ENCODE measurements around the gene SF3B2.

SF3B2 gene

GRCh38 chr11:66045177-66045639, 7.0 kb upstream of the SF3B2 start:
- no peaks in the 10 kb centered on the region for H3K9me3 Mint-ChIP-seq
- H3K27me3 Mint-ChIP-seq: no peaks in the 10 kb centered on the region
- peak overlapping the region; percentile 40 for H3K4me3 Mint-ChIP-seq
- DNase-seq (ENCODE audit: low spot score in 2 of 2): peak; percentile 74 to 78
- no peak overlapping the region for H3K27ac Mint-ChIP-seq (ENCODE audit: low read depth)
- H3K4me1 Mint-ChIP-seq: peaks cover 16% of the 10 kb centered on the region
- peaks cover 3% of the 10 kb centered on the region for H3K36me3 Mint-ChIP-seq (ENCODE audit: insufficient read depth)
- ATAC-seq (replicated peaks; ENCODE audit: extremely low read depth, poor library complexity, severe bottlenecking): peak; percentile 89

GRCh38 chr11:66046901-66047300, 5.3 kb upstream of the SF3B2 start:
- DNase-seq (ENCODE audit: low spot score in 2 of 2) (no peak), ATAC-seq (replicated peaks; ENCODE audit: extremely low read depth, poor library complexity, severe bottlenecking) (no peak)
- Mint-ChIP-seq H3K27me3 (no peaks in the 10 kb centered on the region), H3K4me1 (peaks cover 28% of the 10 kb centered on the region), H3K4me3 (no peak overlapping the region), H3K9me3 (no peaks in the 10 kb centered on the region), H3K36me3 (ENCODE audit: insufficient read depth) (peaks cover 3% of the 10 kb centered on the region), H3K27ac (ENCODE audit: low read depth) (no peak overlapping the region)

DNA sequence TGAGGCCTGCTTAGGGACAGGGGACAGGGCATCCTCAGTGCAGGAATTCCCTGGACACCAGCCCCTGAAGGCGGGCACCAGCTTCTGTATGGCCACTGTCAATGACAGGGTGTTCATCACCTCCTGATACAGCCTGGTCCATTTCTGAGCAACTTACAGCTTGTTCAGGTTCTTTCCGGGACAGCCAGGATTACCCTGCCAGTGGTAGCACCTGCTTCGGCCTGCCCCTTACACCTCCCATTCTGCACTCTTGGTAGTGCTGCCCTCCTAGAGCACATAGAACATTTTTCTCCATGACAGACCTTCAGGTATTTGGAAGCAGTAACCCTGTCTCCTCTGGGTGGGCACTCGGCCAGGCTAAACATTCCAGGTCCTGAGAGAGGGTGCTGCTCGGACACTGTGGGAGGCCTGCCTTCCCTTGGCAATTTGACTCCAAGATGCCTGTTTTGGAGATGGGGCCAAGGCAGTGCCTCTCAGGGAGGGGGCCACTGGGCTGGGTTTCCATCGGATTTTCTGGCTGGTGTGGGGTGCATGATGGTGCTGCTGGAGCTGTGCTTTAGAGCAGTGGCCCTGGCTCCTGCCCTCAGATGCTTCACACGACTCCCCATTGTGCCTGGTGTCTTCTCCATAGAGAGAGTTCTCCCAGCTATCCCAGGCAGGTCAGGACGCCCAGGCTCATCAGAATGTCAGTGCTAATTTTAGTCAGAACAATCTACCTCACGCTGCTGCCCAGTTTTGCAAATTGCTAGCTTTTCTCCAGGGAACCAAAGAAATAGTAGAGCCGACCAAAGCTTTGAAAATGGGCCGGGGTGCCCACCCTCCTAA, 4.4 kb upstream of the SF3B2 start:
- H3K27me3 Mint-ChIP-seq: no peaks in the 10 kb centered on the region
- H3K4me1 Mint-ChIP-seq: peaks cover 36% of the 10 kb centered on the region
- no peak overlapping the region for H3K4me3 Mint-ChIP-seq
- H3K36me3 Mint-ChIP-seq (ENCODE audit: insufficient read depth): peaks cover 10% of the 10 kb centered on the region
- no peak overlapping the region for H3K27ac Mint-ChIP-seq (ENCODE audit: low read depth)
- DNase-seq (ENCODE audit: low spot score in 2 of 2) (no peak), ATAC-seq (replicated peaks; ENCODE audit: extremely low read depth, poor library complexity, severe bottlenecking) (no peak)
- no peaks in the 10 kb centered on the region for H3K9me3 Mint-ChIP-seq

- DNase-seq (ENCODE audit: low spot score in 2 of 2): no peak
- Mint-ChIP-seq H3K27me3 (no peaks in the 10 kb centered on the region), H3K4me1 (peaks cover 41% of the 10 kb centered on the region), H3K4me3 (no peak within 1 kb of the TSS), H3K27ac (ENCODE audit: low read depth) (no peak within 1 kb of the TSS), H3K36me3 (ENCODE audit: insufficient read depth) (peaks cover 13% of the 10 kb centered on the region), H3K9me3 (no peaks in the 10 kb centered on the region)
- ATAC-seq (replicated peaks; ENCODE audit: extremely low read depth, poor library complexity, severe bottlenecking): no peak
Measured at GRCh38 chr11:66048547-66049323, 3.4 kb upstream of the SF3B2 start, which contains the start of gene GAL3ST3. Gene GAL3ST3, minus strand, starts transcription at chr11:66049161. Its CDS starts 3,746 bp downstream, at chr11:66045415.

- H3K27me3 Mint-ChIP-seq: no peaks in the 10 kb centered on the region
- DNase-seq (ENCODE audit: low spot score in 2 of 2): no peak
- peak overlapping the region; percentile 99 for H3K27ac Mint-ChIP-seq (ENCODE audit: low read depth)
- H3K4me1 Mint-ChIP-seq: peaks cover 39% of the 10 kb centered on the region
- H3K9me3 Mint-ChIP-seq: no peaks in the 10 kb centered on the region
- peaks cover 26% of the 10 kb centered on the region for H3K36me3 Mint-ChIP-seq (ENCODE audit: insufficient read depth)
- no peak for ATAC-seq (replicated peaks; ENCODE audit: extremely low read depth, poor library complexity, severe bottlenecking)
- H3K4me3 Mint-ChIP-seq: peak overlapping the region; percentile 100
Measured at GRCh38 chr11:66050581-66051231, 1.5 kb upstream of the SF3B2 start.

- DNase-seq (ENCODE audit: low spot score in 2 of 2): no peak
- Mint-ChIP-seq H3K4me3 (peak overlapping the region; percentile 100), H3K36me3 (ENCODE audit: insufficient read depth) (peaks cover 32% of the 10 kb centered on the region), H3K27ac (ENCODE audit: low read depth) (peak overlapping the region; percentile 99), H3K27me3 (no peaks in the 10 kb centered on the region), H3K4me1 (peaks cover 36% of the 10 kb centered on the region), H3K9me3 (no peaks in the 10 kb centered on the region)
- no peak for ATAC-seq (replicated peaks; ENCODE audit: extremely low read depth, poor library complexity, severe bottlenecking)
Measured at GRCh38 chr11:66051371-66051765, 796 bp upstream of the SF3B2 start.

DNA sequence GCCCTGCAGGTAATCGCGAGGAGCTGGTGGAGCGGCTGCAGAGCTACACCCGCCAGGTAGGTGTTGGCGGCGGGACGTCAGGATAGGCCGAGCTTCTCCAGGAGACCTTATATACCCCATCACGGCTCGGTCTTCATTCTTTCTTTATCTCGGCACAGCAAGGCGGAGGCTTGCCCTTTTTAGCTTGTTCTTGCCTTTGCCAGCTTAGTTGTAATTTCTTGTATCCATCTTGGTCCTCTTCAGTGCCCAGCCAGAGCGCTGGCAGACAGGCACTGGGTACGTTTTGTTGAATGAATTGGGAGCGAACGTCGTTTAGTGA, 459 bp downstream of the SF3B2 start:
- DNase-seq (ENCODE audit: low spot score in 2 of 2) (no peak), ATAC-seq (replicated peaks; ENCODE audit: extremely low read depth, poor library complexity, severe bottlenecking) (peak; percentile 4)
- Mint-ChIP-seq H3K9me3 (no peaks in the 10 kb centered on the region), H3K4me3 (peak overlapping the region; percentile 100), H3K36me3 (ENCODE audit: insufficient read depth) (peaks cover 42% of the 10 kb centered on the region), H3K27ac (ENCODE audit: low read depth) (peak overlapping the region; percentile 99), H3K4me1 (peaks cover 42% of the 10 kb centered on the region), H3K27me3 (no peaks in the 10 kb centered on the region)

DNA sequence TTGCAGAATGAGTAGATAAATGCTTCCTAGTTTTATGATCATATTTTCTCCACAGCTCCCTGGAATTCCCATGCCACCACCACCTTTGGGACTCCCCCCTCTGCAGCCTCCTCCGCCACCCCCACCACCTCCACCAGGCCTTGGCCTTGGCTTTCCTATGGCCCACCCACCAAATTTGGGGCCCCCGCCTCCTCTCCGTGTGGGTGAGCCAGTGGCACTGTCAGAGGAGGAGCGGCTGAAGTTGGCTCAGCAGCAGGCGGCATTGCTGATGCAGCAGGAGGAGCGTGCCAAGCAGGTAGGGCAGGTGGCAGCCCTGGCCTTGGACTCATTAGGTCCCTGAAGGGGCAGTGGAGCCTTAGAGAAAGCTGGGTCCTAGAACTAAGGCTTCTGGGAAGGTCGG, 2.9 kb downstream of the SF3B2 start:
- no peak for ATAC-seq (replicated peaks; ENCODE audit: extremely low read depth, poor library complexity, severe bottlenecking)
- no peak for DNase-seq (ENCODE audit: low spot score in 2 of 2)
- no peaks in the 10 kb centered on the region for H3K27me3 Mint-ChIP-seq
- no peaks in the 10 kb centered on the region for H3K9me3 Mint-ChIP-seq
- no peak overlapping the region for H3K27ac Mint-ChIP-seq (ENCODE audit: low read depth)
- peaks cover 66% of the 10 kb centered on the region for H3K36me3 Mint-ChIP-seq (ENCODE audit: insufficient read depth)
- peak overlapping the region; percentile 34 for H3K4me3 Mint-ChIP-seq
- H3K4me1 Mint-ChIP-seq: peaks cover 54% of the 10 kb centered on the region

- no peak overlapping the region for H3K27ac Mint-ChIP-seq (ENCODE audit: low read depth)
- H3K4me1 Mint-ChIP-seq: peaks cover 55% of the 10 kb centered on the region
- ATAC-seq (replicated peaks; ENCODE audit: extremely low read depth, poor library complexity, severe bottlenecking) (no peak), DNase-seq (ENCODE audit: low spot score in 2 of 2) (no peak)
- H3K27me3 Mint-ChIP-seq: no peaks in the 10 kb centered on the region
- H3K4me3 Mint-ChIP-seq: no peak overlapping the region
- peaks cover 81% of the 10 kb centered on the region for H3K36me3 Mint-ChIP-seq (ENCODE audit: insufficient read depth)
- no peaks in the 10 kb centered on the region for H3K9me3 Mint-ChIP-seq
Measured at GRCh38 chr11:66056501-66056900, 4.3 kb downstream of the SF3B2 start.

GRCh38 chr11:66059966-66060680, 8.0 kb downstream of the SF3B2 start:
- Mint-ChIP-seq H3K4me3 (no peak overlapping the region), H3K36me3 (ENCODE audit: insufficient read depth) (peaks cover 91% of the 10 kb centered on the region), H3K27me3 (no peaks in the 10 kb centered on the region), H3K27ac (ENCODE audit: low read depth) (no peak overlapping the region), H3K4me1 (peaks cover 42% of the 10 kb centered on the region), H3K9me3 (no peaks in the 10 kb centered on the region)
- ATAC-seq (replicated peaks; ENCODE audit: extremely low read depth, poor library complexity, severe bottlenecking): no peak
- DNase-seq (ENCODE audit: low spot score in 2 of 2): no peak

DNA sequence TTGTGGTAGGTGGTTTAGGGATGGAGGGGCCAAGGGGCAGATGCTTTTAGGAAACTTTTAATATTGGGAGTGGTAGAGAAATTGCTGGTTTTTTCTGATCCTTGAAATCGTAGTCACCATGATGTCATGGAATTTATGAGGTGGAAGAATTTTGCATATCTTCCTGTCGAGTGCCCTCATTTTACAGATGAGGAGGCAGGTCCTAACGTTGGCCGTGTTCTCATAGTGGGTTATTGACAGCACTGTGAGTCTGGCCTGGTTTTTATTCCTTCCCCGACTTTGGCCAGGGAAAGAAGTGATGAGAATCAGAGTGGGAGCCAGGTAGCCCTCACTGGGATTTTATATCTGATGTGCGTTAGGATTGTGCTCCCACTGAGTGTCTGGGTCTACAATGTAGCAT, 9.1 kb downstream of the SF3B2 start:
- H3K4me3 Mint-ChIP-seq: no peak overlapping the region
- no peak overlapping the region for H3K27ac Mint-ChIP-seq (ENCODE audit: low read depth)
- H3K36me3 Mint-ChIP-seq (ENCODE audit: insufficient read depth): peaks cover 89% of the 10 kb centered on the region
- H3K27me3 Mint-ChIP-seq: no peaks in the 10 kb centered on the region
- ATAC-seq (replicated peaks; ENCODE audit: extremely low read depth, poor library complexity, severe bottlenecking) (no peak), DNase-seq (ENCODE audit: low spot score in 2 of 2) (no peak)
- H3K4me1 Mint-ChIP-seq: peaks cover 38% of the 10 kb centered on the region
- H3K9me3 Mint-ChIP-seq: no peaks in the 10 kb centered on the region

DNA sequence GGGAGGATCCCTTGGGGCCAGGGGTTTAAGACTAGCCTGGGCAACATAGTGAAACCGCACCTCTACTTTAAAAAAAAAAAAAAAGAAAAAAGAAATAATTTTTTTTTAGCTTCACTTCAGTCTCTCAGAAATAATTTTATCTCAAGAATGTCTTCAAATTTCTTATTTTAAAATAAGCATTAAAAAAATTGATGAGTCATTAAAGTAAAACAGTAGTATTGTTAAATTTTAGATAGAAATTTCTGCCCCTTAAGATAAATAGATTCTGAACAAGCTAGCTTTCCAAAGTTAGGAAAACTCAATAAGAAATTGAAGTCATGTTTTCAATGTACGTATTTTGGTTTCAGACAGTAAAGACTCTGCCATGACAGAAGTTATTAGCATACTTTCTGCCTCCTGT, 10.2 kb downstream of the SF3B2 start:
- H3K36me3 Mint-ChIP-seq (ENCODE audit: insufficient read depth): peaks cover 89% of the 10 kb centered on the region
- H3K9me3 Mint-ChIP-seq: no peaks in the 10 kb centered on the region
- H3K4me3 Mint-ChIP-seq: no peak overlapping the region
- DNase-seq (ENCODE audit: low spot score in 2 of 2): no peak
- H3K4me1 Mint-ChIP-seq: peaks cover 44% of the 10 kb centered on the region
- ATAC-seq (replicated peaks; ENCODE audit: extremely low read depth, poor library complexity, severe bottlenecking): no peak
- H3K27me3 Mint-ChIP-seq: no peaks in the 10 kb centered on the region
- H3K27ac Mint-ChIP-seq (ENCODE audit: low read depth): no peak overlapping the region
